Muscle of back (tissue), 11 donors: ENCODE data around the gene ZDHHC16. TPM values are rescaled to one million over a fixed set of nuclear protein-coding genes. Genes with fewer than 3 reads are reported as not detected.
A peak's percentile ranks its signal among the peaks of the same experiment; 100 is the strongest.
"Not testable (repeated sequence)": the region's sequence is repeated elsewhere in the genome, so short reads cannot be mapped to it uniquely, and the experiment has no call there.

Source experiments
- DNase-seq, 3 donors: peaks; one replicate each; pipeline versions ENCODE4 v3.0.0 to v3.0.0-alpha.2; 2013
- polyA plus RNA-seq, 10 donors: library from polyadenylated mRNA; unstranded; fragments of 120-200 nt; gene quantifications; one replicate each; pipeline ENCODE4 v1.2.1, GENCODE V29; 2013; ENCODE audit not compliant: insufficient read length in 10 of 10

ZDHHC16 gene
- polyA plus RNA-seq, 10 donors, result 27.2 to 35.5 (median 31.7) TPM

GRCh38 chr10:97428572-97428981 is 17.4 kb upstream of the ZDHHC16 start:
- DNase-seq, result no peak

GRCh38 chr10:97434055-97434454 is 11.9 kb upstream of the ZDHHC16 start:
- no peak for DNase-seq

GRCh38 chr10:97434557-97434956 is 11.4 kb upstream of the ZDHHC16 start:
- no peak for DNase-seq

- DNase-seq, result no peak
These were observed 10.8 kb upstream of the ZDHHC16 start for GRCh38 chr10:97435211-97435610.

GRCh38 chr10:97442277-97442676 is 3.7 kb upstream of the ZDHHC16 start:
- DNase-seq, result no peak

GRCh38 chr10:97444212-97444611 is 1.8 kb upstream of the ZDHHC16 start:
- no peak for DNase-seq

- DNase-seq, result no peak
These were observed 636 bp upstream of the ZDHHC16 start for GRCh38 chr10:97445357-97445721.

GRCh38 chr10:97450828-97451227 is 4.9 kb downstream of the ZDHHC16 start:
- DNase-seq, result no peak

- no peak for DNase-seq
These were observed 5.6 kb downstream of the ZDHHC16 start for GRCh38 chr10:97451605-97452004.

GRCh38 chr10:97452352-97452751 is 6.4 kb downstream of the ZDHHC16 start:
- no peak for DNase-seq

GRCh38 chr10:97454330-97455036 is 8.5 kb downstream of the ZDHHC16 start:
- peak in 1 of 3 donors; percentile 29 for DNase-seq

- no peak for DNase-seq
These were observed 10.2 kb downstream of the ZDHHC16 start for GRCh38 chr10:97456034-97456685.

GRCh38 chr10:97456686-97457065 is 10.7 kb downstream of the ZDHHC16 start:
- DNase-seq, result no peak

GRCh38 chr10:97459111-97459510 is 13.1 kb downstream of the ZDHHC16 start:
- no peak for DNase-seq

- no peak for DNase-seq
These were observed 14.0 kb downstream of the ZDHHC16 start for GRCh38 chr10:97459933-97460332.

GRCh38 chr10:97462309-97462708 is 16.3 kb downstream of the ZDHHC16 start:
- no peak for DNase-seq

GRCh38 chr10:97463363-97464132 is 17.6 kb downstream of the ZDHHC16 start:
- DNase-seq, result peak; percentile 34 to 72 (median 52)

GRCh38 chr10:97464226-97464625 is 18.3 kb downstream of the ZDHHC16 start:
- DNase-seq, result no peak

- DNase-seq, result no peak
These were observed 20.0 kb downstream of the ZDHHC16 start for GRCh38 chr10:97465982-97466381.

- no peak for DNase-seq
These were observed 20.8 kb downstream of the ZDHHC16 start for GRCh38 chr10:97466755-97467154.

- no peak for DNase-seq
These were observed 22.2 kb downstream of the ZDHHC16 start for GRCh38 chr10:97468162-97468561.

GRCh38 chr10:97468781-97469180 is 22.8 kb downstream of the ZDHHC16 start:
- DNase-seq, result not testable (repeated sequence)

- DNase-seq, result no peak
These were observed 28.9 kb downstream of the ZDHHC16 start for GRCh38 chr10:97474918-97475317.
